K562 (cell line): Measurements from ENCODE around the gene TMPRSS9. TPM values are rescaled to one million over a fixed set of nuclear protein-coding genes. Genes with fewer than 3 reads are reported as not detected.

ENCODE experiments used
- ASH1L ChIP-seq: fragments of 450-650 bp; IDR thresholded peaks from 2 replicates; pipeline ENCODE4 v1.6.1; 2018; ENCODE audit warnings: borderline replicate concordance, mild to moderate bottlenecking, low read depth; ENCODE audit not compliant: partially characterized antibody
- CREB1 ChIP-seq, 2 experiments: sonication (generic) in 1 of 2; formaldehyde crosslinking in 1 of 2; IDR thresholded peaks; 2 replicates each; pipeline versions ENCODE4 v1.6.1 to v1.8.0; 2012 to 2022; ENCODE audit warnings: inconsistent platforms in 1 of 2, mild to moderate bottlenecking in 1 of 2, missing genetic modification reagents in 1 of 2, moderate library complexity in 1 of 2
- CTBP1 ChIP-seq: fragments of 450-650 bp; IDR thresholded peaks from 2 replicates; pipeline ENCODE4 v1.6.1; 2016; ENCODE audit warnings: borderline replicate concordance
- DACH1 ChIP-seq: fragments of 450-650 bp; IDR thresholded peaks from 2 replicates; pipeline ENCODE4 v1.6.1; 2018; ENCODE audit not compliant: partially characterized antibody
- HCFC1 ChIP-seq: IDR thresholded peaks from 2 replicates; pipeline ENCODE4 v1.6.1; 2012; ENCODE audit warnings: low read depth, low read length, improper control_type of control experiment
- HMGN3 ChIP-seq: IDR thresholded peaks from 2 replicates; pipeline ENCODE4 v1.6.1; 2011; ENCODE audit warnings: borderline replicate concordance, low read depth, mild to moderate bottlenecking, mixed read lengths, low read length; ENCODE audit not compliant: insufficient read length; ENCODE audit errors: extremely low read depth
- RAD51 ChIP-seq: fragments of 450-650 bp; IDR thresholded peaks from 2 replicates; pipeline ENCODE4 v1.7.1; 2016; ENCODE audit warnings: low read depth, mild to moderate bottlenecking, borderline replicate concordance
- SIN3B ChIP-seq: fragments of 450-650 bp; IDR thresholded peaks from 2 replicates; pipeline ENCODE4 v1.6.1; 2017; ENCODE audit warnings: low read depth, mild to moderate bottlenecking, moderate library complexity
- ZBED1 ChIP-seq: IDR thresholded peaks from 2 replicates; pipeline ENCODE4 v1.6.1; 2014
- ZNF507 ChIP-seq: conservative IDR thresholded peaks from 2 replicates; pipeline ENCODE4 v1.6.1; 2017; ENCODE audit warnings: missing genetic modification characterization, missing compliant biosample characterization
- ZNF586 ChIP-seq: fragments of 450-650 bp; formaldehyde crosslinking; conservative IDR thresholded peaks from 2 replicates; pipeline ENCODE4 v1.4.0; 2020; ENCODE audit warnings: mild to moderate bottlenecking, moderate library complexity
- ZNF766 ChIP-seq: fragments of 200-800 bp; sonication (Bioruptor generic); conservative IDR thresholded peaks from 2 replicates; pipeline ENCODE4 v1.6.1; 2016; ENCODE audit warnings: missing genetic modification characterization, missing compliant biosample characterization
- polyA plus RNA-seq, 8 experiments: library from polyadenylated mRNA; depleted of rRNA in 4 of 8; stranded (reverse) in 5 of 8; unstranded in 3 of 8; fragments of >200 nt; fragmentation: Nextera tagmentation in 2 of 8; fragmentation: Illumina TruSeq in 1 of 8; extraction: Ambion mirVana in 2 of 8; extraction: Trizol in 1 of 8; gene quantifications; 2 replicates each; pipeline versions ENCODE4 v1.2.1 to v1.2.3, GENCODE V29; 2011 to 2014; ENCODE audit warnings: inconsistent platforms in 1 of 8, missing spikeins in 1 of 8
- total RNA-seq, 7 experiments: library from RNA; depleted of rRNA in 6 of 7; stranded (reverse); fragments of >200 nt in 6 of 7; fragmentation: Illumina TruSeq in 2 of 7; extraction: Trizol in 2 of 7; gene quantifications; 2 replicates each; pipeline versions ENCODE4 v1.2.1 to v1.2.3, GENCODE V29; 2011 to 2021; ENCODE audit warnings: low replicate concordance in 1 of 7
- TF ChIP-seq, protein P1 (sequence below): fragments of 250-450 bp; sonication (Bioruptor Pico); IDR thresholded peaks from 2 replicates; pipeline ENCODE4 v1.5.0; 2021
- TF ChIP-seq, protein P2 (sequence below): sonication (generic); formaldehyde crosslinking; IDR thresholded peaks from 2 replicates; pipeline ENCODE4 v1.8.1; 2023; ENCODE audit warnings: mild to moderate bottlenecking, missing genetic modification reagents, moderate library complexity
- TF ChIP-seq, protein P3 (sequence below): fragments of 450-650 bp; IDR thresholded peaks from 2 replicates; pipeline ENCODE4 v1.6.1; 2017; ENCODE audit warnings: mild to moderate bottlenecking, moderate library complexity
- TF ChIP-seq, protein P4 (sequence below): fragments of 250-450 bp; sonication (Bioruptor Pico); IDR thresholded peaks from 2 replicates; pipeline ENCODE4 v1.5.0; 2020; ENCODE audit warnings: mild to moderate bottlenecking

The TMPRSS9 gene
- total and polyA plus RNA-seq, 9 of the 15 experiments (the other 6 are each of a cell fraction or from before 2014, with no cell fraction given), result 0.01 to 0.03 TPM; not detected in 7

DNA sequence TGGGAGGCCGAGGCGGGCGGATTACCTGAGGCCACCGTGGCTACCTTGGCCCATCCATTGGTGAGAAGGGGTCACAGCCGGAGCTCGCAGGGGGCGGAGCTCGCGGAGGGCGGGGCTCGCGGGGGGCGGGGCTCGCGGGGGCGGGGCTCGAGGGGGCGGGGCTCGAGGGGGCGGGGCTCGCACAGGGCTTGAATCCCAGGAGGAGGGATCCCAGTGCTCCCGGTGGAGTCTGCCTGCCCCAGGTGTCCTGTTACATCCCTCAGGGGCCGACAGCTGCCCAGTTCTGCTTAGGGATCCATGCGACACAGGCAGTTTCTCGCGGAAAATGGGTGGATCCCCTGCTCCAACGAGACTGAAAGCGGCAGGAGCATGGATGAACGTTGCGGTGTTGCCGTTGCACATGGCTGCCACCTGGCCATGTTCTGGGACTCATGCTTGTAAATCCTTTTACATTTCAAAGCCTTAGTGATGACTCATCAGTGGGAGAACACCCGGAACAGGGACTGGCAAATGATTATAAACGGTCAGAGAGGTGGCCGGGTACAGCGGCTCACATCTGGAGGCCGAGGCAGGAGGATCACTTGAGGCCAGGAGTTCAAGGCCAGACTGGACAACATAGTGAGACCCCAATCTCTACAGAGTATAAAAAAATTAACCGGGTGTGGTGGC is 25.1 kb downstream of the TMPRSS9 start (continued):
- TF ChIP-seq, protein P1, sequence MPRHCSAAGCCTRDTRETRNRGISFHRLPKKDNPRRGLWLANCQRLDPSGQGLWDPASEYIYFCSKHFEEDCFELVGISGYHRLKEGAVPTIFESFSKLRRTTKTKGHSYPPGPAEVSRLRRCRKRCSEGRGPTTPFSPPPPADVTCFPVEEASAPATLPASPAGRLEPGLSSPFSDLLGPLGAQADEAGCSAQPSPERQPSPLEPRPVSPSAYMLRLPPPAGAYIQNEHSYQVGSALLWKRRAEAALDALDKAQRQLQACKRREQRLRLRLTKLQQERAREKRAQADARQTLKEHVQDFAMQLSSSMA, result no peak
- no peak for TF ChIP-seq HMGN3
- peak; percentile 75; the same call in 1 of the 2 replicates for TF ChIP-seq CTBP1
- no peak for TF ChIP-seq HCFC1
- TF ChIP-seq, protein P2, sequence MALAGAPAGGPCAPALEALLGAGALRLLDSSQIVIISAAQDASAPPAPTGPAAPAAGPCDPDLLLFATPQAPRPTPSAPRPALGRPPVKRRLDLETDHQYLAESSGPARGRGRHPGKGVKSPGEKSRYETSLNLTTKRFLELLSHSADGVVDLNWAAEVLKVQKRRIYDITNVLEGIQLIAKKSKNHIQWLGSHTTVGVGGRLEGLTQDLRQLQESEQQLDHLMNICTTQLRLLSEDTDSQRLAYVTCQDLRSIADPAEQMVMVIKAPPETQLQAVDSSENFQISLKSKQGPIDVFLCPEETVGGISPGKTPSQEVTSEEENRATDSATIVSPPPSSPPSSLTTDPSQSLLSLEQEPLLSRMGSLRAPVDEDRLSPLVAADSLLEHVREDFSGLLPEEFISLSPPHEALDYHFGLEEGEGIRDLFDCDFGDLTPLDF (CRISPR knock-in tag), result no peak
- TF ChIP-seq DACH1, result no peak
- no peak for TF ChIP-seq CREB1 (IDR thresholded peaks at IDR 0.05)
- TF ChIP-seq CREB1 (CRISPR knock-in tag; IDR thresholded peaks at IDR 0.05), result peak; percentile 46; the same call in 1 of the 2 replicates
- TF ChIP-seq ZNF586 (CRISPR knock-in tag), result no peak
- TF ChIP-seq RAD51, result no peak
- TF ChIP-seq ASH1L, result peak; percentile 49
- TF ChIP-seq, protein P3, sequence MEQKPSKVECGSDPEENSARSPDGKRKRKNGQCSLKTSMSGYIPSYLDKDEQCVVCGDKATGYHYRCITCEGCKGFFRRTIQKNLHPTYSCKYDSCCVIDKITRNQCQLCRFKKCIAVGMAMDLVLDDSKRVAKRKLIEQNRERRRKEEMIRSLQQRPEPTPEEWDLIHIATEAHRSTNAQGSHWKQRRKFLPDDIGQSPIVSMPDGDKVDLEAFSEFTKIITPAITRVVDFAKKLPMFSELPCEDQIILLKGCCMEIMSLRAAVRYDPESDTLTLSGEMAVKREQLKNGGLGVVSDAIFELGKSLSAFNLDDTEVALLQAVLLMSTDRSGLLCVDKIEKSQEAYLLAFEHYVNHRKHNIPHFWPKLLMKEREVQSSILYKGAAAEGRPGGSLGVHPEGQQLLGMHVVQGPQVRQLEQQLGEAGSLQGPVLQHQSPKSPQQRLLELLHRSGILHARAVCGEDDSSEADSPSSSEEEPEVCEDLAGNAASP, result no peak
- no peak for TF ChIP-seq ZNF507 (tag)
- no peak; the same call in 1 of the 2 replicates for TF ChIP-seq ZNF766 (CRISPR knock-in tag)
- TF ChIP-seq, protein P4, sequence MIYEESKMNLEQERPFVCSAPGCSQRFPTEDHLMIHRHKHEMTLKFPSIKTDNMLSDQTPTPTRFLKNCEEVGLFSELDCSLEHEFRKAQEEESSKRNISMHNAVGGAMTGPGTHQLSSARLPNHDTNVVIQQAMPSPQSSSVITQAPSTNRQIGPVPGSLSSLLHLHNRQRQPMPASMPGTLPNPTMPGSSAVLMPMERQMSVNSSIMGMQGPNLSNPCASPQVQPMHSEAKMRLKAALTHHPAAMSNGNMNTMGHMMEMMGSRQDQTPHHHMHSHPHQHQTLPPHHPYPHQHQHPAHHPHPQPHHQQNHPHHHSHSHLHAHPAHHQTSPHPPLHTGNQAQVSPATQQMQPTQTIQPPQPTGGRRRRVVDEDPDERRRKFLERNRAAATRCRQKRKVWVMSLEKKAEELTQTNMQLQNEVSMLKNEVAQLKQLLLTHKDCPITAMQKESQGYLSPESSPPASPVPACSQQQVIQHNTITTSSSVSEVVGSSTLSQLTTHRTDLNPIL (CRISPR knock-in tag), result no peak
- TF ChIP-seq ZBED1, result no peak
- no peak for TF ChIP-seq SIN3B
